ENCODE data around the gene DISP1. TPM values are rescaled to one million over a fixed set of nuclear protein-coding genes. Genes with fewer than 3 reads are reported as not detected.

DISP1 gene
- total RNA-seq, 1 donor from 2014 or later: 31.1 TPM

- H3K36me3 ChIP-seq: no peaks in the 10 kb centered on the region
- no peak for TF ChIP-seq CTCF (IDR thresholded peaks at IDR 0.05)
- no peak overlapping the region for H3K4me3 ChIP-seq
- DNase-seq (no peak), ATAC-seq (no peak)
- H3K9me3 ChIP-seq: peaks cover 11% of the 10 kb centered on the region
- H3K27ac ChIP-seq: no peak overlapping the region
- H3K4me1 ChIP-seq: peaks cover 10% of the 10 kb centered on the region
- intact Hi-C loops (cut with DNase I): no loop called here
- no peaks in the 10 kb centered on the region for H3K27me3 ChIP-seq (ENCODE audit: low read depth)
These were observed 44.7 kb upstream of the DISP1 start for GRCh38 chr1:222769971-222770620.

GRCh38 chr1:222772996-222773379, 41.9 kb upstream of the DISP1 start:
- peak overlapping the region; percentile 40 for H3K4me3 ChIP-seq
- peaks cover 11% of the 10 kb centered on the region for H3K9me3 ChIP-seq
- H3K27me3 ChIP-seq (ENCODE audit: low read depth): no peaks in the 10 kb centered on the region
- peaks cover 14% of the 10 kb centered on the region for H3K4me1 ChIP-seq
- intact Hi-C loops (cut with DNase I): no loop called here
- no peak for TF ChIP-seq CTCF (IDR thresholded peaks at IDR 0.05)
- no peaks in the 10 kb centered on the region for H3K36me3 ChIP-seq
- H3K27ac ChIP-seq: peak overlapping the region; percentile 69
- no peak for DNase-seq
- ATAC-seq: peak; percentile 44 to 54

- TF ChIP-seq CTCF (IDR thresholded peaks at IDR 0.05): no peak
- ATAC-seq: peak; percentile 39 to 52
- Histone ChIP-seq H3K9me3 (no peaks in the 10 kb centered on the region), H3K4me1 (peaks cover 8% of the 10 kb centered on the region), H3K27ac (no peak overlapping the region), H3K4me3 (no peak overlapping the region), H3K36me3 (no peaks in the 10 kb centered on the region), H3K27me3 (ENCODE audit: low read depth) (no peaks in the 10 kb centered on the region)
- DNase-seq: no peak
- intact Hi-C loops (cut with DNase I): no loop called here
These were observed 37.4 kb upstream of the DISP1 start for GRCh38 chr1:222777463-222777862.

GRCh38 chr1:222777977-222778376, 36.9 kb upstream of the DISP1 start:
- Histone ChIP-seq H3K9me3 (no peaks in the 10 kb centered on the region), H3K27ac (no peak overlapping the region), H3K36me3 (no peaks in the 10 kb centered on the region), H3K27me3 (ENCODE audit: low read depth) (no peaks in the 10 kb centered on the region), H3K4me3 (no peak overlapping the region), H3K4me1 (peaks cover 8% of the 10 kb centered on the region)
- DNase-seq (no peak), ATAC-seq (no peak)
- no peak for TF ChIP-seq CTCF (IDR thresholded peaks at IDR 0.05)
- intact Hi-C loops (cut with DNase I): no loop called here

GRCh38 chr1:222781251-222781650, 33.6 kb upstream of the DISP1 start:
- intact Hi-C loops (cut with DNase I): no loop called here
- TF ChIP-seq CTCF (IDR thresholded peaks at IDR 0.05): no peak

More at GRCh38 chr1:222781251-222781650, 33.6 kb upstream of the DISP1 start:
- ATAC-seq: no peak
- Histone ChIP-seq H3K27ac (no peak overlapping the region), H3K4me3 (no peak overlapping the region), H3K36me3 (no peaks in the 10 kb centered on the region), H3K9me3 (no peaks in the 10 kb centered on the region), H3K27me3 (ENCODE audit: low read depth) (no peaks in the 10 kb centered on the region), H3K4me1 (peaks cover 23% of the 10 kb centered on the region)
- no peak for DNase-seq
